ENCODE results near the gene INSM1.

DNA sequence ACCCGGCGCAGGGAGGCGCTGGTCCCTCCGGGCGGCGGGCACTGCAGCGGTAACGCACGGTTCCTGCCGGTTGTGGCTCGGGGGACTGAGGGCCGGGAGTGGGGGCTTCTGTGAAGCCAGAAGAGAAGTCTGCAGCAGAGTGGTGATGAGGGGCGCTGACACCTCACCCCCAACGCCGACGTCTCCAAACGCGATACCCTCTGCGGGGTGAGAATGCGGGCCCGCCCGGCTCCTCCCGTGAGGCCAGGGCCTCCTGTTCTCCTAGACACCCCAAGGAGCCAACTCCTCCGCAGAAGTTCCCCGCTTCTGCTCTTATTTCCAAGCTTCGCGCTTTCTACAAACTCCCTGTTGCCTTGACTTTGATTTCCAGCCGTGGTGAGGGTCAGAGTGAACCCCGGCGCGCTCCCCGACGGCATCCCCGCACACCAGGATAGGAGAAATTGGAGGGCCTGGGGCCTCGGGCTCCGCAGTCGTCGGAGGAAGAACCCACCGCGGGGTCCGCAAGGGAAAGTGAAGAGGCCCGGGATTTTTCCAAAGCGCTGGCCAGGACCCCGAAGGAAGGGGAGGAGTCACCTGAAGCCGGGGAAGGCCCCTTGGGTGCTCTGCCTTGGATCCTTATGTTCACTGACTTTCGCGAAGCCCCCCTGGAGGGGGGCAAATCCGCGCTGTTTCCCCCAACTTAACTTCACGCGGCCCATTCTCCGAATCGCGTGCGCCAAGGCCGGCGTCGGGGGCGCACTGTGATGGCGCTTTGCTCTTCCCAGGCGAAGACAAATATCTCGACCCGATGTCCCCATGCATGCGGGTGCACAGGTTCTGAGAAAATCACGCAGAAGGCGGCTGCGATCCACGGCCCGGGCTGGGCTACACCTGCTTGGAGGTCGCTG lies 3.1 kb upstream of the INSM1 start:
- TF ChIP-seq EZH2phosphoT487 (IDR thresholded peaks at IDR 0.05; ENCODE audit: borderline replicate concordance), result no peak
- TF ChIP-seq, protein P1, sequence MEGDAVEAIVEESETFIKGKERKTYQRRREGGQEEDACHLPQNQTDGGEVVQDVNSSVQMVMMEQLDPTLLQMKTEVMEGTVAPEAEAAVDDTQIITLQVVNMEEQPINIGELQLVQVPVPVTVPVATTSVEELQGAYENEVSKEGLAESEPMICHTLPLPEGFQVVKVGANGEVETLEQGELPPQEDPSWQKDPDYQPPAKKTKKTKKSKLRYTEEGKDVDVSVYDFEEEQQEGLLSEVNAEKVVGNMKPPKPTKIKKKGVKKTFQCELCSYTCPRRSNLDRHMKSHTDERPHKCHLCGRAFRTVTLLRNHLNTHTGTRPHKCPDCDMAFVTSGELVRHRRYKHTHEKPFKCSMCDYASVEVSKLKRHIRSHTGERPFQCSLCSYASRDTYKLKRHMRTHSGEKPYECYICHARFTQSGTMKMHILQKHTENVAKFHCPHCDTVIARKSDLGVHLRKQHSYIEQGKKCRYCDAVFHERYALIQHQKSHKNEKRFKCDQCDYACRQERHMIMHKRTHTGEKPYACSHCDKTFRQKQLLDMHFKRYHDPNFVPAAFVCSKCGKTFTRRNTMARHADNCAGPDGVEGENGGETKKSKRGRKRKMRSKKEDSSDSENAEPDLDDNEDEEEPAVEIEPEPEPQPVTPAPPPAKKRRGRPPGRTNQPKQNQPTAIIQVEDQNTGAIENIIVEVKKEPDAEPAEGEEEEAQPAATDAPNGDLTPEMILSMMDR (conservative IDR thresholded peaks at IDR 0.05; ENCODE audit: low read length), result no peak

All from Loucy (cell line).